Measurements from ENCODE around the gene BCORL1.

BCORL1 gene

GRCh38 chrX:130014356-130014755 lies 31.9 kb downstream of the BCORL1 start:
- DNase-seq (ENCODE audit: low read depth): no peak

- no peak for DNase-seq (ENCODE audit: low read depth)
Measured at GRCh38 chrX:130014770-130015169, 32.3 kb downstream of the BCORL1 start.

- DNase-seq (ENCODE audit: low read depth): no peak
Measured at GRCh38 chrX:130015181-130015580, 32.7 kb downstream of the BCORL1 start.

GRCh38 chrX:130018143-130018542 lies 35.7 kb downstream of the BCORL1 start:
- no peak for DNase-seq (ENCODE audit: low read depth)

- no peak for DNase-seq (ENCODE audit: low read depth)
Measured at GRCh38 chrX:130020661-130021324, 38.4 kb downstream of the BCORL1 start.

- peak; percentile 48 for DNase-seq (ENCODE audit: low read depth)
Measured at GRCh38 chrX:130024127-130024526, 41.7 kb downstream of the BCORL1 start.

GRCh38 chrX:130025256-130025655 lies 42.8 kb downstream of the BCORL1 start:
- no peak for DNase-seq (ENCODE audit: low read depth)

GRCh38 chrX:130027569-130027968 lies 45.1 kb downstream of the BCORL1 start:
- DNase-seq (ENCODE audit: low read depth): no peak

GRCh38 chrX:130028196-130028595 lies 45.8 kb downstream of the BCORL1 start:
- peak; percentile 37 for DNase-seq (ENCODE audit: low read depth)

GRCh38 chrX:130030826-130031225 lies 48.4 kb downstream of the BCORL1 start:
- DNase-seq (ENCODE audit: low read depth): no peak

GRCh38 chrX:130032552-130032951 lies 50.1 kb downstream of the BCORL1 start:
- DNase-seq (ENCODE audit: low read depth): no peak

- no peak for DNase-seq (ENCODE audit: low read depth)
Measured at GRCh38 chrX:130034178-130034577, 51.7 kb downstream of the BCORL1 start.

GRCh38 chrX:130039847-130040246 lies 57.4 kb downstream of the BCORL1 start:
- DNase-seq (ENCODE audit: low read depth): no peak

- DNase-seq (ENCODE audit: low read depth): no peak
Measured at GRCh38 chrX:130047416-130047815, 65.0 kb downstream of the BCORL1 start.

GRCh38 chrX:130048686-130049222 lies 66.3 kb downstream of the BCORL1 start:
- no peak for DNase-seq (ENCODE audit: low read depth)

- DNase-seq (ENCODE audit: low read depth): no peak
Measured at GRCh38 chrX:130049821-130050220, 67.4 kb downstream of the BCORL1 start.

GRCh38 chrX:130051176-130051845 lies 68.9 kb downstream of the BCORL1 start:
- no peak for DNase-seq (ENCODE audit: low read depth)

GRCh38 chrX:130053236-130053635 lies 70.8 kb downstream of the BCORL1 start:
- no peak for DNase-seq (ENCODE audit: low read depth)

- DNase-seq (ENCODE audit: low read depth): peak; percentile 10
Measured at GRCh38 chrX:130055103-130055502, 72.7 kb downstream of the BCORL1 start.

- DNase-seq (ENCODE audit: low read depth): no peak
Measured at GRCh38 chrX:130055899-130056298, 73.5 kb downstream of the BCORL1 start.

GRCh38 chrX:130057209-130057608 lies 74.8 kb downstream of the BCORL1 start:
- no peak for DNase-seq (ENCODE audit: low read depth)

GRCh38 chrX:130058652-130059051 lies 76.2 kb downstream of the BCORL1 start:
- no peak for DNase-seq (ENCODE audit: low read depth)
